ENCODE results near the gene REG4. TPM values are rescaled to one million over a fixed set of nuclear protein-coding genes. Genes with fewer than 3 reads are reported as not detected.

REG4 gene
- total and polyA plus RNA-seq, 4 donors = 0.08 TPM; not detected in 3

DNA sequence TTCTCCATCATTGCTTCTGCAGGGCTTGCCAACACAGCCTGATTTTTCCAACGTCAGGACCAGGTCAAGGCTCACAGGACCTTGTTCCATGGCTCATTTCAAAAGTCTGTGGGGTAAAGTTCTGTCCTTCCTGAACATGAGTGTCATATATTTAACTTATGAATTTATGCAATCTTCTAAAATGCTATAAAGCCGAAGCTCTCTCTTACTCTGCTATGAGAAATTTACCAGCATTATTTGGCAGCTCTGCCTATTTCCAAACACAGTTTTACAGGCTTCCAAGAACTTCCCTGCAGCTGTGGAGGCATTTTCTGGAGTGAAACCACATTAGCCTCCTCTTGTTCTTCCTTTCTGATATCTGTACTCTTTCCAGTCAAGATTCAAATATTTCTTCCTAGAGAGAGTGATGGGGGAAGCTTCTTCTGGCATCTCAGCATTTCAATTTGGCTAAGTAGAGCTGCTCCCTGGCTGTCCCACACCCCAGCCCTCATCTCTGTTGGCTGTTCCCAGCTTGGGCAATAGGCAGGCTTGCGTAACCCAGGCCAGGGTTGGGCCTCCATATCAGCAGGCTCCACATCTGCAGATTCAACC is 27.0 kb downstream of the REG4 start:
- H3K27me3 ChIP-seq (ENCODE audit: control insufficient read depth in 3 of 3, insufficient read depth in 3 of 3, low read length in 2 of 3) = no peaks in the 10 kb centered on the region
- peak; percentile 70 to 90 (median 88) for DNase-seq
- H3K36me3 ChIP-seq (ENCODE audit: control insufficient read depth in 4 of 4, insufficient read depth in 4 of 4, low read length in 4 of 4) = no peaks in the 10 kb centered on the region
- H3K9me3 ChIP-seq (ENCODE audit: control insufficient read depth in 4 of 4, insufficient read depth in 3 of 4, low read length in 3 of 4) = no peaks in the 10 kb centered on the region
- peaks cover 2 to 57% (median 25%) of the 10 kb centered on the region in 5 donors for H3K4me1 ChIP-seq (ENCODE audit: control insufficient read depth in 5 of 5, insufficient read depth in 5 of 5, low read length in 5 of 5)
- WGBS, 2 donors = 31 to 41% methylated on average over 3 of the region's 3 CpGs
- ATAC-seq (ENCODE audit: insufficient read depth, low FRiP score) = peak; percentile 20
- no peak overlapping the region for H3K9ac ChIP-seq (ENCODE audit: insufficient read depth in 1 of 2, low read length in 2 of 2)
- H3K4me3 ChIP-seq = no peak overlapping the region
- TF ChIP-seq, protein P1, sequence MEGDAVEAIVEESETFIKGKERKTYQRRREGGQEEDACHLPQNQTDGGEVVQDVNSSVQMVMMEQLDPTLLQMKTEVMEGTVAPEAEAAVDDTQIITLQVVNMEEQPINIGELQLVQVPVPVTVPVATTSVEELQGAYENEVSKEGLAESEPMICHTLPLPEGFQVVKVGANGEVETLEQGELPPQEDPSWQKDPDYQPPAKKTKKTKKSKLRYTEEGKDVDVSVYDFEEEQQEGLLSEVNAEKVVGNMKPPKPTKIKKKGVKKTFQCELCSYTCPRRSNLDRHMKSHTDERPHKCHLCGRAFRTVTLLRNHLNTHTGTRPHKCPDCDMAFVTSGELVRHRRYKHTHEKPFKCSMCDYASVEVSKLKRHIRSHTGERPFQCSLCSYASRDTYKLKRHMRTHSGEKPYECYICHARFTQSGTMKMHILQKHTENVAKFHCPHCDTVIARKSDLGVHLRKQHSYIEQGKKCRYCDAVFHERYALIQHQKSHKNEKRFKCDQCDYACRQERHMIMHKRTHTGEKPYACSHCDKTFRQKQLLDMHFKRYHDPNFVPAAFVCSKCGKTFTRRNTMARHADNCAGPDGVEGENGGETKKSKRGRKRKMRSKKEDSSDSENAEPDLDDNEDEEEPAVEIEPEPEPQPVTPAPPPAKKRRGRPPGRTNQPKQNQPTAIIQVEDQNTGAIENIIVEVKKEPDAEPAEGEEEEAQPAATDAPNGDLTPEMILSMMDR (IDR thresholded peaks at IDR 0.05; ENCODE audit: control extremely low read depth, extremely low read depth) = no peak
- no peak overlapping the region for H3K27ac ChIP-seq (ENCODE audit: low read depth in 1 of 2, low read length in 1 of 2)

DNA sequence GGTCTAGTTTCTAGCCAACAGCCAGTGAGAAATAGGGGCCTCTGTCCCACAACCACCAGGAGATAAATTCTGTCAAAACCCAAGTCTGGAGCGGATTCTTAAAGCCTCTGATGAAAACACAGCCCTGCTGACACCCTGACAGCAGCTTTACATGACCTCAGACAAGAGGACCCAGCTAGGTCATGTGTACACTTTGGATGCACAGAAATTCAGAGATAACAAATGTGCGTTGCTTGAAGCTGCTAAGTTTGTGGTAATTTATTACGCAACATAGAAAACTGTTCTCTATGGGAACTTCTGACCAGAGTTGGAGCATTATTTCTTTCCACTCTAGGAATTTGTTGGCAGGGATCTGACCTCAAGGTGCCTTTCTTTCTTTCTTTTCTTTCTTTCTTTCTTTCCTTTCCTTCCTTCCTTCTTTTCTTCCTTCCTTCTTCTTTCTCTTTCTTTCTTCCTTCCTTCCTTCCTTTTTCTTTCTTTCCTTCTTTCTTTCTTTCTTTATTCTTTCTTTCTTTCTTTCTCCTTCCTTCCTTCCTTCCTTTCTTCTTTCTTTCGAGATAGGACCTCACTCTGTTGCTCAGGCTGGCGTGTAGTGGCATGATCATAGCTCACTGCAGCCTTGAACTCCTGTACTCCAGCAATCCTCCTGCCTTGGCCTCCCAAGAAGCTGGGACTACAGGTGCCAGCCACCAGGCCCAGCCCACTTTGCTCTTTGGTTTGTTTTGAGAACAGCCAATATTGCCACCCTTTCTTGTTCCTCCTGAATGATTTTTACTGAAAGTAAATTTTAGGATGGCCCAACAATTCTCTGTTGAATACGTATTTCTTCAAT is 27.7 kb downstream of the REG4 start:
- ATAC-seq (ENCODE audit: insufficient read depth, low FRiP score) (no peak), DNase-seq (peak in 2 of 3 donors; percentile 48 to 68)
- Histone ChIP-seq H3K27me3 (ENCODE audit: control insufficient read depth in 3 of 3, insufficient read depth in 3 of 3, low read length in 2 of 3) (no peaks in the 10 kb centered on the region), H3K36me3 (ENCODE audit: control insufficient read depth in 4 of 4, insufficient read depth in 4 of 4, low read length in 4 of 4) (no peaks in the 10 kb centered on the region), H3K4me1 (ENCODE audit: control insufficient read depth in 5 of 5, insufficient read depth in 5 of 5, low read length in 5 of 5) (peaks cover 2 to 63% (median 28%) of the 10 kb centered on the region in 5 donors), H3K9ac (ENCODE audit: insufficient read depth in 1 of 2, low read length in 2 of 2) (no peak overlapping the region), H3K4me3 (no peak overlapping the region), H3K9me3 (ENCODE audit: control insufficient read depth in 4 of 4, insufficient read depth in 3 of 4, low read length in 3 of 4) (no peaks in the 10 kb centered on the region), H3K27ac (ENCODE audit: low read depth in 1 of 2, low read length in 1 of 2) (no peak overlapping the region)
- WGBS, 2 donors = 39 to 56% methylated on average over 6 of the region's 6 CpGs
- TF ChIP-seq, protein P1 (IDR thresholded peaks at IDR 0.05; ENCODE audit: control extremely low read depth, extremely low read depth) = no peak

DNA sequence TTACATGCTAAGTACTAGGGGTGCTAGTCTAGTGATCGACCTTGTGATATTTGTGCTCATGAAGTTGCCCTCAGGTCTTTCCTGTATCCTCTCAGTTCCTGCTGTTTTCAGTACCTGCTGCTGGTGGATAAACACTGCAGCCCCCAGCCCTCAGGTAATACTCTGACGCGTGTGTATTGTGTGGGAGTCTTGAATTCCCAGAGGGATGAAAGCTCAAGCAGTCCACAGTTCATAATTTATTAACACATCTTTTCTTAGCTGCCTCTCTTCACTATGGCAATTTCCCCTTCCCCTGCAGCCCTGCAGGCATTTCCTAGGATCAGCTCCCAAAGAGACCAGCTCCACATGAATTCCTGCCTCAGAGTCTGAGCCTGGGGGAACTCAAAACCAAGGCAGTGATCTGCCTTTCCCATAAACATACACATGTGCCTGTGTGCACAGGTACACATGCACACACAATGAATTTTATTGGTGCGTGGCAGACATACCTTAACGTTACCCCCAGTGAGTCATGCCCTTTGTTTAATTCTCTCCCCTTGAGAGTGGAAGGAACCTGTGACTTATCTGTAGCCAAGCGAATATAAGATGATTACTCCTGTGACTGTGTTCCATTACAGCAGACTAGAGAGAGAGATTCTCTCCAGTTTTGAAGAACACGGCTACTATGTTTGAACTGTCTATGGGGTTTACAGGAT is 28.5 kb downstream of the REG4 start:
- peak overlapping the region in 1 of 2 donors; percentile 26 for H3K27ac ChIP-seq (ENCODE audit: low read depth in 1 of 2, low read length in 1 of 2)
- no peak overlapping the region for H3K9ac ChIP-seq (ENCODE audit: insufficient read depth in 1 of 2, low read length in 2 of 2)
- H3K4me3 ChIP-seq = no peak overlapping the region
- TF ChIP-seq, protein P1 (IDR thresholded peaks at IDR 0.05; ENCODE audit: control extremely low read depth, extremely low read depth) = no peak
- WGBS, 2 donors = 65 to 69% methylated on average over 7 of the region's 7 CpGs
- no peaks in the 10 kb centered on the region for H3K27me3 ChIP-seq (ENCODE audit: control insufficient read depth in 3 of 3, insufficient read depth in 3 of 3, low read length in 2 of 3)
- ATAC-seq (ENCODE audit: insufficient read depth, low FRiP score) = no peak
- peaks cover 2 to 61% (median 28%) of the 10 kb centered on the region in 5 donors for H3K4me1 ChIP-seq (ENCODE audit: control insufficient read depth in 5 of 5, insufficient read depth in 5 of 5, low read length in 5 of 5)
- no peak for DNase-seq
- H3K36me3 ChIP-seq (ENCODE audit: control insufficient read depth in 4 of 4, insufficient read depth in 4 of 4, low read length in 4 of 4) = no peaks in the 10 kb centered on the region
- no peaks in the 10 kb centered on the region for H3K9me3 ChIP-seq (ENCODE audit: control insufficient read depth in 4 of 4, insufficient read depth in 3 of 4, low read length in 3 of 4)

Data from lung (tissue), 12 donors.